Mucosa of descending colon (tissue), 3 donors: ENCODE measurements around the gene WNT5A. TPM values are rescaled to one million over a fixed set of nuclear protein-coding genes. Genes with fewer than 3 reads are reported as not detected.

Source experiments
- ATAC-seq: fragments of 200-7000 bp; cut with Tn5 transposase; one replicate; pipeline ENCODE4 v1.9.1; 2020; ENCODE audit warnings: mild to moderate bottlenecking, moderate library complexity
- DNase-seq, 3 donors: peaks; one replicate each; pipeline ENCODE4 v3.0.0-alpha.2; 2020
- H3K36me3 ChIP-seq: fragments of 200-600 bp; one replicate; pipeline ENCODE4 v1.8.0; 2021; ENCODE audit warnings: low read depth, mild to moderate bottlenecking
- H3K4me1 ChIP-seq: fragments of 200-600 bp; one replicate; pipeline ENCODE4 v1.8.0; 2021; ENCODE audit warnings: low read depth, mild to moderate bottlenecking
- H3K4me3 ChIP-seq: fragments of 200-600 bp; one replicate; pipeline ENCODE4 v1.8.0; 2021; ENCODE audit warnings: mild to moderate bottlenecking
- H3K9me3 ChIP-seq: fragments of 200-600 bp; one replicate; pipeline ENCODE4 v1.8.0; 2021; ENCODE audit warnings: mild to moderate bottlenecking
- intact Hi-C, 2 donors: fragments of 100-400 bp; cut with DNase I in 1 of 2; cut with micrococcal nuclease in 1 of 2; formaldehyde crosslinking; loops; one replicate each; pipeline versions ENCODE4 v1.11.0 to v1.11.1; 2022; cut with DNase I, micrococcal nuclease
- total RNA-seq, 3 donors: library from RNA; stranded (reverse); fragmentation: NEBNext Ultra II Directional in 2 of 3; extraction: Animal tissue kit (Norgen Biotek cat#: 25700) in 2 of 3; gene quantifications; one replicate each; pipeline versions ENCODE4 v1.2.1 to v1.2.4, GENCODE V29; 2021 to 2023
- TF ChIP-seq, protein P1 (sequence below): fragments of 200-600 bp; IDR thresholded peaks from one replicate; pipeline ENCODE4 v1.8.0; 2022; ENCODE audit warnings: antibody characterized with exemption, mild to moderate bottlenecking
- donor health status: DM: no; HTN: no; CAD: no; lungs with moderate emphysema.
- donor health status: DM: no; HTN: no; CAD: no.
- donor health status: DM: no; HTN: yes; CAD: no.

WNT5A gene
- total RNA-seq, 3 donors from 2014 or later, result 3.6 to 5.9 (median 5.2) TPM

GRCh38 chr3:55443346-55443745, 43.8 kb downstream of the WNT5A start:
- Histone ChIP-seq H3K4me1 (peaks cover 21% of the 10 kb centered on the region), H3K4me3 (no peak overlapping the region), H3K36me3 (no peaks in the 10 kb centered on the region), H3K9me3 (no peaks in the 10 kb centered on the region)
- TF ChIP-seq, protein P1, sequence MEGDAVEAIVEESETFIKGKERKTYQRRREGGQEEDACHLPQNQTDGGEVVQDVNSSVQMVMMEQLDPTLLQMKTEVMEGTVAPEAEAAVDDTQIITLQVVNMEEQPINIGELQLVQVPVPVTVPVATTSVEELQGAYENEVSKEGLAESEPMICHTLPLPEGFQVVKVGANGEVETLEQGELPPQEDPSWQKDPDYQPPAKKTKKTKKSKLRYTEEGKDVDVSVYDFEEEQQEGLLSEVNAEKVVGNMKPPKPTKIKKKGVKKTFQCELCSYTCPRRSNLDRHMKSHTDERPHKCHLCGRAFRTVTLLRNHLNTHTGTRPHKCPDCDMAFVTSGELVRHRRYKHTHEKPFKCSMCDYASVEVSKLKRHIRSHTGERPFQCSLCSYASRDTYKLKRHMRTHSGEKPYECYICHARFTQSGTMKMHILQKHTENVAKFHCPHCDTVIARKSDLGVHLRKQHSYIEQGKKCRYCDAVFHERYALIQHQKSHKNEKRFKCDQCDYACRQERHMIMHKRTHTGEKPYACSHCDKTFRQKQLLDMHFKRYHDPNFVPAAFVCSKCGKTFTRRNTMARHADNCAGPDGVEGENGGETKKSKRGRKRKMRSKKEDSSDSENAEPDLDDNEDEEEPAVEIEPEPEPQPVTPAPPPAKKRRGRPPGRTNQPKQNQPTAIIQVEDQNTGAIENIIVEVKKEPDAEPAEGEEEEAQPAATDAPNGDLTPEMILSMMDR, result no peak
- DNase-seq, result no peak
- ATAC-seq, result no peak
- intact Hi-C loops, result no loop called here

DNA sequence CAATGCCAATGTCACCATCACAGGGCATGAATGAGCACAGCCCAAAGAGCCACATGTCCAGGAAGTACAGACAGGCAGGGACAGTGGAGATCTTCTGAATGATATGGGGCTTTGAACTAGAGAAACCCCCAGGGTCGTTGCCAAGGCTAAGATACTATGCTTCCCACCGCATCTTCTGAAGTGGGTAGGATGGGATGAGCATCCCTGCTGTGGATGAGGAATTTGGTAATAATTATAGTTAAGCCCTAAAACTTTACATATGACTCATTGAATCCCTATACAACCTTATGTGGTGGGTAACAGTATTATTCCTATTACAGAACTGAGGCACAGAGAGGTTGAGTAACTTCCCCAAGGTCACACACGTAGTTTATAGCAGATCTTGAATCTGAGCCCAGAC, 44.2 kb downstream of the WNT5A start:
- intact Hi-C loops, result no loop called here
- no peaks in the 10 kb centered on the region for H3K9me3 ChIP-seq
- no peaks in the 10 kb centered on the region for H3K36me3 ChIP-seq
- TF ChIP-seq, protein P1, result no peak
- no peak overlapping the region for H3K4me3 ChIP-seq
- no peak for DNase-seq
- peaks cover 21% of the 10 kb centered on the region for H3K4me1 ChIP-seq
- ATAC-seq, result no peak

GRCh38 chr3:55441499-55441898, 45.6 kb downstream of the WNT5A start:
- Histone ChIP-seq H3K36me3 (no peaks in the 10 kb centered on the region), H3K4me1 (peaks cover 13% of the 10 kb centered on the region), H3K9me3 (no peaks in the 10 kb centered on the region), H3K4me3 (no peak overlapping the region)
- ATAC-seq (no peak), DNase-seq (no peak)
- intact Hi-C loops, result no loop called here
- TF ChIP-seq, protein P1, result no peak

DNA sequence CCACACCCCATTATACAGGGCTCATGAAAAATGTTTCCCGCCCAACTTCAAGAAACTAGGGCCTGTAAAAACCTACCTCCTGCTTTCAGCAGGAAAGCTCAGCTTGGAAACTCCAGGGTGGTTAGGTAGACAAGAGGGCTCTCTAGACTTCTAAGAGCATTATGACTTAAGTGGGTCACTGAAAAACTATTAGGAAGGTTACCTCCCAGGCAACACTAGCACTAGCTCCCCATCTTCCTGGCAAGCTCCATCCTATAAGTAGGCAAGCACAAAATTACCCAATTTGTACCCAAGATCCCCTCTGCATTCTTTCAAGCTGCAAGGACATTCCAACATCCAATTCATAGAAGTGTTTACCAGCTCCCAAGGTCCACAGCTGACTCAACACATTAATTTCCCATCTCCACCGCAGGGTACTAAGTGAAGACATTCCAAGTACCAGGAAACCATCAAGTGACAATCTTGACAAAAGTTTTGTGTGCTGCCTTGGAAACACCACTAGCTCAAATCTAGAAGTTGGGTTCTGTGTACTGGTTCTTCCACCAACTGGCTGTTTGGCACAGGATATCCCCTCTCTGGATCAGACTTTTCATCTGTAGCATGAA, 46.9 kb downstream of the WNT5A start:
- Histone ChIP-seq H3K4me3 (no peak overlapping the region), H3K4me1 (peaks cover 7% of the 10 kb centered on the region), H3K36me3 (no peaks in the 10 kb centered on the region), H3K9me3 (no peaks in the 10 kb centered on the region)
- ATAC-seq (no peak), DNase-seq (no peak)
- TF ChIP-seq, protein P1, result no peak
- intact Hi-C loops, result no loop called here

DNA sequence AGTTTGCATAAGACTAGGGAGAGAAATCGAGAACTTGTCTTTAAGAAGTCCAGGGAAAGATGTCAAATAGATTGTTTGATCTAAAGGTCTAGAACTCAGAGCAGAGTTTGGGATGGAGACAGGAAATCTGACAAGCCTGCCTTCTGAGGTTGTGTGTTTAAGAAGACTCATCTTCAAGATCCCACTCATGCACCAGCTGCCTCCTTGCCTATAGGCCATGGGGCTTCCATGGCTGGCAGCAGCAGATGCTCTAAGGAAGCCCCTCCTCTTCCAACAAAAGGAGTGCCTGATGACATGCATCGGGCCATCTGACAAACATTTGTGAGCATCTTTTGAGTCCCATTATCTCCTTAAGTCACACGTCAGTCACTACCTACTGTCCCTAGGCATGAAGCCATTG, 47.4 kb downstream of the WNT5A start:
- no peak for ATAC-seq
- Histone ChIP-seq H3K36me3 (no peaks in the 10 kb centered on the region), H3K4me3 (no peak overlapping the region), H3K9me3 (no peaks in the 10 kb centered on the region), H3K4me1 (peaks cover 2% of the 10 kb centered on the region)
- DNase-seq, result no peak
- TF ChIP-seq, protein P1, result no peak
- intact Hi-C loops, result no loop called here

GRCh38 chr3:55436644-55437043, 50.5 kb downstream of the WNT5A start:
- intact Hi-C loops, result no loop called here
- DNase-seq (no peak), ATAC-seq (no peak)

More at GRCh38 chr3:55436644-55437043, 50.5 kb downstream of the WNT5A start:
- Histone ChIP-seq H3K4me1 (no peaks in the 10 kb centered on the region), H3K36me3 (no peaks in the 10 kb centered on the region), H3K9me3 (no peaks in the 10 kb centered on the region), H3K4me3 (no peak overlapping the region)
- TF ChIP-seq, protein P1, result no peak
